ENCODE measurements around the gene GIMAP7.

DNA sequence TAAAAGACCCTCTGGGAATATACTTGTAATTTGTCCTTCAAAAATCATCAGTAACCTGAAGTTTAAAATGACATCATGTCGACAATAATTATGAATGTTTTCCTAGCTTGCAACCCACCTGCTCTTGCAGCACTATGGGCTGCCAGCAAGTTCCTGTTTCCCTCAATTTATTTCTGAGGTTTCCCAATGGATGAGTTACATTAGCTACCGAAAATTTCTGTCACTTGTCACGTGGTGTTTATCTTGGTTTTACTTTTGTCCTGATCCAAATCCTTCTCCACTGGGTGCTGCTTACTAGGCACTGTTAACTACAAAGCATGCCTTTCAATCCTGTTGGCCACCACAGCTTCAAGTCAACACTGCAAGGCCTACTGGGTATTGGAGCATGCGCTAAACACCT lies 32.8 kb upstream of the GIMAP7 start:
- TF ChIP-seq CTCF (IDR thresholded peaks at IDR 0.05) (no peak), REST (IDR thresholded peaks at IDR 0.05; ENCODE audit: insufficient read depth in 1 of 2, low read depth in 2 of 2, low read length in 1 of 2) (no peak), POLR2AphosphoS5 (IDR thresholded peaks at IDR 0.05; ENCODE audit: low read depth, low read length) (no peak), SIN3A (IDR thresholded peaks at IDR 0.05; ENCODE audit: borderline replicate concordance, insufficient read depth, low read depth, low read length) (no peak)
